ENCODE results near the gene PLAC1. TPM values are rescaled to one million over a fixed set of nuclear protein-coding genes. Genes with fewer than 3 reads are reported as not detected.

PLAC1 gene
- total RNA-seq, 2 experiments from 2014 or later: not detected

DNA sequence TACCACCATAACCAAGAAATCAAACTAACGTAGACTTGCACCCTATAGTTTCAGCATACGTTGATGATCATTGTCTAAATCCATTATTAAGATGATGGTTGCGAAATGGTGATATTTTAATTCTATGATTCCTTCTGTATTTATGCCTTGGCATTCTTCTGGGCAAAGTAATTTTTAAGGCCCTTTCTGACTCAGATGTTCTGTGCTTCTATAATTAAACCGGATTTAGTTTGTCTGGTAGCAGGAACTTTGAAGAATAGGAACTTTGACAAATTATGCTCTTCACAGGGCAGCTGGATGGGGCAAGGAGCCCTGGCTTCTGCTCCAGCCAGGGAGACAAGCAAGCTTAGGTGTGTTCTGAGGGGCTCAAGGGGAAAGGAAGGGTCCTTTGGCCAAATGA, 23.8 kb upstream of the PLAC1 start:
- Mint-ChIP-seq H3K4me3 (no peak overlapping the region), H3K36me3 (no peaks in the 10 kb centered on the region), H3K27ac (no peak overlapping the region), H3K9me3 (ENCODE audit: low read depth) (no peaks in the 10 kb centered on the region), H3K27me3 (peaks cover 4% of the 10 kb centered on the region), H3K4me1 (no peaks in the 10 kb centered on the region)
- CTCF ChIA-PET: no interaction called here
- ATAC-seq: no peak
- no peak for DNase-seq

DNA sequence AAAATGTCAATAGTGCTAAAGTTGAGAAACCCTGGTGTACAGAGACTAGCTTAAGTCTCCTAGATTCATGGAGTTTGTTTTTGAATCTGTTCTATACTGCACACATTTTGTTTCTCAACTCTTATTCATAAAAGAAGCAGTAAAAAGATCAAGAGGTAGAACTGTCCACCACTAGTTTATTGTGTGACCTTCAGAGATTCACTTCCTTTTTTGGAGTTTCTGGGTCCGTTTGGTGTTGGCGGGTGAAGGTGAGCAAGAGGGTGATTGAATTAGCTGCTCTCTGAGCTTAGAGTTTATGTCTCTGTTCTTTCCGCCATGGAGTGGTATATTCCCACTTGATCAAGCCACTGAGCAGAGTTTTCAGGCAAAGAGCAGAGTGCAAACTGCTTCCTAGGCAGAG, 21.4 kb upstream of the PLAC1 start:
- no peaks in the 10 kb centered on the region for H3K9me3 Mint-ChIP-seq (ENCODE audit: low read depth)
- ATAC-seq (no peak), DNase-seq (no peak)
- H3K4me1 Mint-ChIP-seq: no peaks in the 10 kb centered on the region
- no peak overlapping the region for H3K4me3 Mint-ChIP-seq
- H3K36me3 Mint-ChIP-seq: no peaks in the 10 kb centered on the region
- H3K27me3 Mint-ChIP-seq: peaks cover 4% of the 10 kb centered on the region
- H3K27ac Mint-ChIP-seq: no peak overlapping the region
- CTCF ChIA-PET: no interaction called here

DNA sequence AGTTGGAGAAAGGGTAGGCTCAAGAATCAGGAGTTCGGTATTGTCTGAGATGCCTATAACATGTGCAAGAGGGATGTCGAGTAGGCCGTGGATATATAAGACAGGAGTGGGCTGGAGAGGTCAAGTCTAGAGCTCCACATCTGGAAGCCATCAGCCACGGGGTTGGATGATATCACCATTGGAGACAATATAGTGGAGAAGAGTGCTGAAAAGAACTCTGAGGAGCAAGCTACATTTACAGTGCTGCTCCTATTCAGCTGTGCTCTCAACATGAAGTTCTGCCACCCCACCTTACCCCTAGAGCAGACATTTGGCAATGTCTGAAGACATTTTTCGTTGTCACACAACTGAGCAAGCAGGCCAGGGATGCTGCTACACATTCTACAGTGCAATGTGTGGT, 20.9 kb upstream of the PLAC1 start:
- no peaks in the 10 kb centered on the region for H3K9me3 Mint-ChIP-seq (ENCODE audit: low read depth)
- H3K27ac Mint-ChIP-seq: no peak overlapping the region
- CTCF ChIA-PET: no interaction called here
- no peak for DNase-seq
- H3K36me3 Mint-ChIP-seq: no peaks in the 10 kb centered on the region
- no peak for ATAC-seq
- H3K4me3 Mint-ChIP-seq: no peak overlapping the region
- no peaks in the 10 kb centered on the region for H3K4me1 Mint-ChIP-seq
- H3K27me3 Mint-ChIP-seq: peaks cover 4% of the 10 kb centered on the region

DNA sequence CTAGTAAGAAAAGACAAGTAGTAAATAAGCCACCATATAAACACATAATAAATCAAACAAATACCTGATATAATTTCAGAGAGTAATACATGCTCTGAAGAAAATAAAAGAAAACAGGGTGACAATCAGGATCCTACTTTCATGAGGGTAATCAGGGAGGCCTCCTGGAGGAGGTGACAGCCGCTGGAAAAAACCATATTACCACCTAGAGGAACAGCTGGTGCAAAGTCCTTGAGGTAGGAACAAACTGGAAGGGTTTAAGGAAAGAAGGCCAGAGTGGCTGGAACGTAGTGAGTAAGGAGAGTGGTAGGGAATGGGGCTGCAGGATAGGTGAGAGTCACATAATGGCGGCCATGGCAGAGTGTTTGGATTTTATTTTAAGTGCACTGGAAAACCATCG, 19.1 kb upstream of the PLAC1 start:
- H3K27me3 Mint-ChIP-seq: peaks cover 4% of the 10 kb centered on the region
- H3K9me3 Mint-ChIP-seq (ENCODE audit: low read depth): no peaks in the 10 kb centered on the region
- no peak overlapping the region for H3K27ac Mint-ChIP-seq
- H3K36me3 Mint-ChIP-seq: no peaks in the 10 kb centered on the region
- no peak overlapping the region for H3K4me3 Mint-ChIP-seq
- CTCF ChIA-PET: no interaction called here
- no peak for DNase-seq
- no peaks in the 10 kb centered on the region for H3K4me1 Mint-ChIP-seq
- no peak for ATAC-seq

DNA sequence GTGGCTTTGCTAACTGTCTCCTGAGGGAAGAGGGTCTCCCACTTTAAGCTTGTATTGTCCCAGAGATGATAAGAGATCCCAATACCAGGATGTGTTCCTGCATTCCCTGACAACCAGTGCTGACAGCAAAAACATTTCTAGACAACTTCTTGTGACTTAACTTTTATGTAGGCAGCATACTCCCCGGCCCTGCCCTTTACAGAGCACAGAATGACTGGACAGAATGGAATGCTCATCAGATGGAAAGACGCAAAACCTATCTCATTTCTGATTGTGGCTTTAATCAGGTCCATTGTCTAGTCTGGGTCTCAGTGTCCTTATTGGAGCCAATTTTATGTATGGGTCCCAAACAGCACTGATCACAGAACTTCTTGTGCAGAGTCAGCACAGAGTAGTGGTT, 18.2 kb upstream of the PLAC1 start:
- ATAC-seq (no peak), DNase-seq (no peak)
- no peaks in the 10 kb centered on the region for H3K9me3 Mint-ChIP-seq (ENCODE audit: low read depth)
- no peaks in the 10 kb centered on the region for H3K36me3 Mint-ChIP-seq
- peaks cover 3% of the 10 kb centered on the region for H3K4me1 Mint-ChIP-seq
- H3K27me3 Mint-ChIP-seq: peaks cover 1% of the 10 kb centered on the region
- H3K27ac Mint-ChIP-seq: no peak overlapping the region
- CTCF ChIA-PET: no interaction called here
- H3K4me3 Mint-ChIP-seq: no peak overlapping the region

DNA sequence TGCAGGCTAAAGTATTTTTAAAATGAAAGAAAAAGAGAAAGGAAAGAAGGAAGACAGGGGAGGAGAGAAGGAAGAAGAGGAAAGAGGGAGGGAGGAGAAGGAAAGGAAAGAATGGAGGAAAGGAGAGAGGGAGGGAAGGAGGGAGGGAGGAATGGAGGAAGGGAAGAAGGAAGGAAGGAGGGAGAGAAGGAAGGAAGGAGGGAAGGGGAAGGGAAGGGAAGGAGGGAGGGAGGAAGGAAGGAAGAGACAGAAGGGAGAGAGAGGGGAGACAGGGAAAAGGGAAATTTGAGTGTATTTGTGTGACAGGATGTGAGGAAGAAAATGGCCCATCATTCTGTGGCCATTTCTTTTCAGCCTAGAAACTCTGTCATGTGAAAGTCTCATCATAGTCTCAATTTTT, 14.9 kb upstream of the PLAC1 start:
- Mint-ChIP-seq H3K27ac (no peak overlapping the region), H3K36me3 (no peaks in the 10 kb centered on the region), H3K9me3 (ENCODE audit: low read depth) (no peaks in the 10 kb centered on the region), H3K4me3 (no peak overlapping the region), H3K4me1 (peaks cover 6% of the 10 kb centered on the region), H3K27me3 (peaks cover 2% of the 10 kb centered on the region)
- CTCF ChIA-PET: no interaction called here
- no peak for DNase-seq
- no peak for ATAC-seq

DNA sequence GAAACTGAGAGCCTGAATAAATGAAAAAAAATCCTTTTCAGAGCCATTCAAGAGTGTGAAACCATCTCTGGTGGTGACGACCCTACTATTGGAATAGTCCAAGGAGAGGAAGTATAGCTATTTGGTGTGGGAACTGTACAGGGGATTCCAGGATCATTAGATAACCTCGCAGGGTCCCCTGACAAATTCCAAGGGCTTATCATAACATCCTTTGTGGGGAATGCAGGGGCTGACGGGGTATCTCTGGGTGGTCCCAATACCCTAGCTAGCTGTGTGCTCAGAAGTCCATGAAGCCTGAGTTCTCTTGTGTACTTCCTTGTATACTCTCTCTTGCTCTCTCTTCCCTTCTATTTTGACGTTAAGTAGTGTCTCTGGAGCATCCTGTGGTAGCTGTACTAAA, 13.8 kb upstream of the PLAC1 start:
- CTCF ChIA-PET: no interaction called here
- DNase-seq (no peak), ATAC-seq (no peak)
- Mint-ChIP-seq H3K27me3 (peaks cover 2% of the 10 kb centered on the region), H3K4me3 (no peak overlapping the region), H3K27ac (no peak overlapping the region), H3K36me3 (no peaks in the 10 kb centered on the region), H3K4me1 (peaks cover 6% of the 10 kb centered on the region), H3K9me3 (ENCODE audit: low read depth) (no peaks in the 10 kb centered on the region)

DNA sequence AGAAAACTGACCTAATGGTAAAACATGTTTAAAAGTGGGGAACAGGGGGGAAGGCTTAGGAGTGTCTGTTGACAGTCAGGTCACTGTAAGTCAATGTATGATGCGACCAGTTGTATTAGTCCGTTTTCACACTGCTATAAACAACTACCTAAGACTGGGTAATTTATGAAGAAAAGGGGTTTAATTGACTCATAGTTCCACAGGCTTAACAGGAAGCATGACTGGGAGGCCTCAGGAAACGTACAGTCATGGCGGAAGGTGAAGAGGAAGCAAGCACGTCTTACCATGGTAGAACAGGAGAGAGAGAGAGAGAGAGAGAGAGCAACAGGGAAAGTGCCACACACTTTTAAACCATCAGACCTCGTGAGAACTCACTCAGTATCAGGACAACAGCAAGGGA, 13.0 kb upstream of the PLAC1 start:
- Mint-ChIP-seq H3K27me3 (peaks cover 7% of the 10 kb centered on the region), H3K9me3 (ENCODE audit: low read depth) (no peaks in the 10 kb centered on the region), H3K36me3 (no peaks in the 10 kb centered on the region), H3K4me1 (peaks cover 6% of the 10 kb centered on the region), H3K27ac (no peak overlapping the region), H3K4me3 (no peak overlapping the region)
- ATAC-seq (no peak), DNase-seq (no peak)
- CTCF ChIA-PET: no interaction called here

DNA sequence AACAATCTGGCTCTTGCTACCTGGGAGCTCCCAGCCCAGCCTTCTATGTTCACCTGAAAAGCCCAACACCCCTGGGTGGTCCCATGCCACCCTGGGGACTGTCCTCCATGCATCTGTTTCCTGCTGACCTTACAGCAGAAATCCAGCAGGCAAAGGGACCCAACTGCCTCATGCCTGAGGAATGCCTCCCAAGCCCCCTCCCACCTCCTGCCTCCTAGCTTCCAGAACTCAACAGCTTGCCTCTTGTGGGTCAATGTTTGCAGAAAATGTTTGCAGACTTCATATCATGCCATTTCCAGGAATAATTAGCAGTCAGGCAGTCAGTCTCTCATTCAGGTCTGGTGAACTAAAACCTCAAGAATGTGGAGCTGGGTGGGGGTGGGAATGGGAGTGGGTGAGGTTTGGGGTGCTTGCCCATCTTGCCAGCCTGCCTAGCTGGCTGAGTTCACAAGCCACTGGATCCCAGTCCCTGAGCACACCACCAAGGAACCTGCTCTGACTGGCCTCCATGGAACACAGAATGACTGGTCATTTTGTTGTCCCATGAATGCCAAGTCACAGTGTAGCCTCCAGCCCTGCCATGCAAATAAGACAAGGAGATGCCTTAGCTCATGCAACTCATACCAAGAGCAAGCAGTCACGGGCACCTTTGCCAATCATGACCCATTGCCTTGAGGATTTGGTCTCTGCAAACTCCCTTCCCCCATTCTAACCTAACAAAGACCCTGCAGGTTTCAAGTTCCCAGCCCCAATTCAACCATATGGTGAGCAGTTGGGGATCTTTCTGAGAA, 12.1 kb upstream of the PLAC1 start:
- ATAC-seq (no peak), DNase-seq (no peak)
- Mint-ChIP-seq H3K27me3 (peaks cover 8% of the 10 kb centered on the region), H3K4me1 (peaks cover 6% of the 10 kb centered on the region), H3K9me3 (ENCODE audit: low read depth) (no peaks in the 10 kb centered on the region), H3K4me3 (no peak overlapping the region), H3K27ac (no peak overlapping the region), H3K36me3 (no peaks in the 10 kb centered on the region)
- CTCF ChIA-PET: no interaction called here

DNA sequence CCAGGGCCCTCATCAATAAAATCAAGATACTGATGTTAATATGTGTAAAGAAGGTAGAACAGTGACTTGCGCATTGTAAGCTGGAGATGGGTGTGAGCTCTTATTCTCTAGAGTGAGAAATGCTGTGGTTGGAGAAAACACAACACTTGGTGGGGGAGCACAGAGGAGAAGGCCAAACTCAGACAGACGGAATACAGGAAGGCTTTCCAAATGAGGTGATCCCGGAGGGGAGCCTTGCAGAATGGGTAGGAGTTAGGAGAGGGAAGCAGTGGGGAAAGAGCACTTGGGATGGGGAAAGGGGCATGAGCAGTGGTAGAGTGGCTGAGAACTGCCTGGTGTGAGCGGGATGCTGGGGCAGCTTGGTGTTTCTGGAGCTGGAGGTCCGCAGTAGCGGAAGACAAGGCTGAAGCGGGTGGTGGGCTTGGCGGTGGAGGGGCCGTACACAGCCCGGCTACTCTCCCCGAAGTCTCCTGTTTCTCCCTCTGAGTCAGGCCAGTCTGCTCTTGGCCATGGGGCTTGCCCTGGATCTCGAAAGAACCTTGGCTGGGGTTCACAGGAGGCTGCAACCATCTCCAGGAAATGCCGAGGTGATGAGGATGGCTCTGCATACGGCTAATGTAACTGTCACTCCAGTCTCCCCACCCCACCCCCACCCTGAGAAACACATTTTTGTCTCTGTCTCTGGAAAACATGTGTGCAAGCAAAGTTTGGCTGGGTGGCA, 11.3 kb upstream of the PLAC1 start:
- no peaks in the 10 kb centered on the region for H3K9me3 Mint-ChIP-seq (ENCODE audit: low read depth)
- ATAC-seq (no peak), DNase-seq (no peak)
- CTCF ChIA-PET: no interaction called here
- H3K4me3 Mint-ChIP-seq: no peak overlapping the region
- H3K27ac Mint-ChIP-seq: no peak overlapping the region
- peaks cover 6% of the 10 kb centered on the region for H3K4me1 Mint-ChIP-seq
- no peaks in the 10 kb centered on the region for H3K36me3 Mint-ChIP-seq
- H3K27me3 Mint-ChIP-seq: peaks cover 8% of the 10 kb centered on the region

DNA sequence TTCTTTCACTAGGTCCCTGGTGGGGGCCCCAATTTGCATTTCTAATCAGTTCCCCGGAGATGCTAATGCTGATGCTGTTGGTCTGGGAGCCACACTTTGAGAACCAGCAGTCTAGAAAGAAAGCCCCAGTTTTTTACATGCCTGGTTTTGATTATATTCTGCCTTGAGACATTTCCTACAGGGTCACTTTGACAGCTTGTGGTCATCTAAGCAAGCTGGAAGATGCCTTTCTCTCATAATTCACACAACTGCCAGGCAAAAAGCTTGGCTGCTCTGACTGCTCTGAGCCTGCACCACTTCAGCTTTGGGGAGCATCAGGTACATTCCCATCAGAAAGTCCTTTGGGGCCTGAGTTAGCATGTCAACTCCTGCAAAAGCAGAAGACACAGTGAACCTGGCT, 5.9 kb upstream of the PLAC1 start:
- no peak for ATAC-seq
- Mint-ChIP-seq H3K4me1 (no peaks in the 10 kb centered on the region), H3K27me3 (peaks cover 16% of the 10 kb centered on the region), H3K4me3 (no peak overlapping the region), H3K36me3 (no peaks in the 10 kb centered on the region), H3K9me3 (ENCODE audit: low read depth) (no peaks in the 10 kb centered on the region), H3K27ac (no peak overlapping the region)
- no peak for DNase-seq
- CTCF ChIA-PET: no interaction called here

DNA sequence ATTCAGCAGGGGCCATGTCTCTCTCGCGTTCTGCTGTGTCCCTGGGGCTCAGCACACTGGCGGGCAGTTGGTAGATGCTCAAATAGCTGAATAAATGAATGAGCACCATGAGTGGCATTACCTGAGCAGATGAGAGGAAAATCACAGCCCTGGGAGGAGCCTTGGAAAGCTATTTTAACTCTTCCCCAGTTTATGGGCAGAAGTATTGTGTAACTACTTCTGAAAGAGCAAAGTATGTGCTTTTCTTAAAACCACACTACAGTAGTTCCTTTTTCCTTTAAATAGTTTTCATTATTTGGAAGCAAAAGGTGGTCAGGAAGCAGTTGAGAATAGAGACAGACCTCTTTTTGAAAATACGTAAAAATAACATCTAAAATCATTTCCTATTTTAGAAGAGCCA, 3.0 kb upstream of the PLAC1 start:
- H3K4me3 Mint-ChIP-seq: no peak overlapping the region
- no peak for DNase-seq
- CTCF ChIA-PET: no interaction called here
- ATAC-seq: no peak
- H3K27ac Mint-ChIP-seq: no peak overlapping the region
- no peaks in the 10 kb centered on the region for H3K9me3 Mint-ChIP-seq (ENCODE audit: low read depth)
- H3K27me3 Mint-ChIP-seq: peaks cover 12% of the 10 kb centered on the region
- H3K36me3 Mint-ChIP-seq: no peaks in the 10 kb centered on the region
- no peaks in the 10 kb centered on the region for H3K4me1 Mint-ChIP-seq

DNA sequence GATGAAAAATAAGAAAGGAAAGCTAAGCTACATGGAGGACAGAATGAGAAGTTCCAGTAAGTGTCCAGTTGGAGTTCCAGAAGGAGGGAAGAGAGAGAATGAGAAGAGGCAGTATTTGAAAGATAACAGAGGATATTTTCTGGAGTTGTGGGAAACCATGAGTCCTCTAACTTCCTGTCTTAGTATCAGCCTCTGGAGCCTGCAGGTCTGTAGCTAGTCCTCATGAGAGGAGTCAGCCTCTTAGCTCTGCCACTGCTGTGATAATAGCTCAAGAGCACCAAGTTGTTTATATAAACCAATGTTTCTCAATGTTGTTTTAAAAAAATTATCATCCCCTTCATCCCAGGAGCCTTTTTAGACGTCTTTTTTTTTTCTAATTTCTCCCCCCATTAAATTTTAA, 2.4 kb upstream of the PLAC1 start:
- ATAC-seq (no peak), DNase-seq (no peak)
- peaks cover 10% of the 10 kb centered on the region for H3K27me3 Mint-ChIP-seq
- H3K36me3 Mint-ChIP-seq: no peaks in the 10 kb centered on the region
- H3K4me1 Mint-ChIP-seq: no peaks in the 10 kb centered on the region
- H3K4me3 Mint-ChIP-seq: no peak overlapping the region
- CTCF ChIA-PET: no interaction called here
- H3K27ac Mint-ChIP-seq: no peak overlapping the region
- H3K9me3 Mint-ChIP-seq (ENCODE audit: low read depth): no peaks in the 10 kb centered on the region

DNA sequence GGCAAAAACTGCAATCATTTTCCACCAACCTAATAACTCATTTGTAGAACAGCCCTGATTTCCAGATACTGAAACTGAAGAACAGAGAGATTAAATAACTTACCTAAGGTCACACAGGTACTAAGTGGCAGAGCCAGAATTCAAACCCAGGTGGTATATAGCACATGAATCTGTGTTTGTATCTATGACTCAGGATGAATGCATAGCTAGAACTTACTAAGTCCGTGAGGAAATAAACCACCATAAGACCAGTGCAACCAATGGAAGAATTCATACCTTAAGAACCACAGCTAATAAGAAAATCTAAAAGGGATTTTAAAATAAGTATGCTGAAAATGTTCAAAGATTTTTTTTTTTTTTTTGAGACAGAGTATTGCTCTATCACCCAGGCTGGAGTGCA, 1.5 kb upstream of the PLAC1 start:
- DNase-seq (no peak), ATAC-seq (no peak)
- no peaks in the 10 kb centered on the region for H3K36me3 Mint-ChIP-seq
- H3K27me3 Mint-ChIP-seq: peaks cover 10% of the 10 kb centered on the region
- CTCF ChIA-PET: no interaction called here
- no peaks in the 10 kb centered on the region for H3K9me3 Mint-ChIP-seq (ENCODE audit: low read depth)
- H3K27ac Mint-ChIP-seq: no peak overlapping the region
- peaks cover 2% of the 10 kb centered on the region for H3K4me1 Mint-ChIP-seq
- no peak overlapping the region for H3K4me3 Mint-ChIP-seq

DNA sequence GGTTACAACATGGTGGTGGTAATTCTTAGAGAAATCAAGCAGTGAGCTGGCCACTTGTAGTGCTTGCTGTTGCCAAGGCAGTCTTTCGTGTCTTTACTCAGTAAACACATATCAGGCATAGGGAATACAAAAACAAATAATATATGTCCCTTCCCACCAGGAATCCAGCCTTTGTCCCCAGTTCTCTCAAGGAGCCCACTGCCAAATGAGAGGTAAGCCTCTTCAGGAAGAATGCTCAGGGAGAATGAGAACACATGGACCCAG, 421 bp upstream of the PLAC1 start:
- ATAC-seq: no peak
- peaks cover 9% of the 10 kb centered on the region for H3K4me1 Mint-ChIP-seq
- no peaks in the 10 kb centered on the region for H3K9me3 Mint-ChIP-seq (ENCODE audit: low read depth)
- no peak overlapping the region for H3K4me3 Mint-ChIP-seq
- peaks cover 10% of the 10 kb centered on the region for H3K27me3 Mint-ChIP-seq
- no peaks in the 10 kb centered on the region for H3K36me3 Mint-ChIP-seq
- no peak for DNase-seq
- CTCF ChIA-PET: no interaction called here
- H3K27ac Mint-ChIP-seq: no peak overlapping the region
